Coronary artery (tissue), 2 donors: ENCODE measurements around the gene TET2.

ENCODE experiments used
- DNase-seq: peaks from one replicate; pipeline ENCODE4 v3.0.0-alpha.2; 2017; ENCODE audit warnings: low spot score
- H3K27ac ChIP-seq, 2 donors: fragments of 200-600 bp; sonication (generic); one replicate each; pipeline ENCODE4 v1.5.1; 2016 to 2019
- H3K4me3 ChIP-seq: fragments of 200-600 bp; sonication (generic); 2 replicates; pipeline ENCODE4 v1.5.1; 2016; ENCODE audit warnings: mild to moderate bottlenecking, moderate library complexity
- TF ChIP-seq, protein P1 (sequence below): fragments of 200-600 bp; sonication (generic); IDR thresholded peaks from one replicate; pipeline ENCODE4 v1.5.1; 2019; ENCODE audit warnings: antibody characterized with exemption

TET2 gene

DNA sequence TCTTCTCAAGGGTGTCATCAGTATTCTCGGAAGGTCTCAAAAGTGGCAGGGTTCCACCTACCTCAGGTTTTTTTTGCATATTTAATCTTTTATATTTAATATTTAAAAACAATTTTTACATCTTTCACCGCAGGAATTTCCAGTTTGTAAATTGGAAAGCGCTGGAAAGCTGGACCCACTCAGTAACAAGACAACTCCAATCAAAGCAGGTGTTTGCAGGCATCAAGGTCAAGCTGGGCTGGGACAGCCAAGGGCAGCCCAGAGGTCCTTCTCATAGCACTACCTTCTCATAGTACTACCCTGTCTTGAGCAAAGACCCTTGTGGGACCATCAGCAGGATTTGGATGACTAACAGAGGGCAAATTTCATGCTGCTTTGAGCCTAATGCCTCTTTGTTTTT is 160.1 kb downstream of the TET2 start:
- TF ChIP-seq, protein P1, sequence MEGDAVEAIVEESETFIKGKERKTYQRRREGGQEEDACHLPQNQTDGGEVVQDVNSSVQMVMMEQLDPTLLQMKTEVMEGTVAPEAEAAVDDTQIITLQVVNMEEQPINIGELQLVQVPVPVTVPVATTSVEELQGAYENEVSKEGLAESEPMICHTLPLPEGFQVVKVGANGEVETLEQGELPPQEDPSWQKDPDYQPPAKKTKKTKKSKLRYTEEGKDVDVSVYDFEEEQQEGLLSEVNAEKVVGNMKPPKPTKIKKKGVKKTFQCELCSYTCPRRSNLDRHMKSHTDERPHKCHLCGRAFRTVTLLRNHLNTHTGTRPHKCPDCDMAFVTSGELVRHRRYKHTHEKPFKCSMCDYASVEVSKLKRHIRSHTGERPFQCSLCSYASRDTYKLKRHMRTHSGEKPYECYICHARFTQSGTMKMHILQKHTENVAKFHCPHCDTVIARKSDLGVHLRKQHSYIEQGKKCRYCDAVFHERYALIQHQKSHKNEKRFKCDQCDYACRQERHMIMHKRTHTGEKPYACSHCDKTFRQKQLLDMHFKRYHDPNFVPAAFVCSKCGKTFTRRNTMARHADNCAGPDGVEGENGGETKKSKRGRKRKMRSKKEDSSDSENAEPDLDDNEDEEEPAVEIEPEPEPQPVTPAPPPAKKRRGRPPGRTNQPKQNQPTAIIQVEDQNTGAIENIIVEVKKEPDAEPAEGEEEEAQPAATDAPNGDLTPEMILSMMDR, result no peak
- no peak for DNase-seq
- H3K27ac ChIP-seq, result no peak overlapping the region
- H3K4me3 ChIP-seq, result no peak overlapping the region

DNA sequence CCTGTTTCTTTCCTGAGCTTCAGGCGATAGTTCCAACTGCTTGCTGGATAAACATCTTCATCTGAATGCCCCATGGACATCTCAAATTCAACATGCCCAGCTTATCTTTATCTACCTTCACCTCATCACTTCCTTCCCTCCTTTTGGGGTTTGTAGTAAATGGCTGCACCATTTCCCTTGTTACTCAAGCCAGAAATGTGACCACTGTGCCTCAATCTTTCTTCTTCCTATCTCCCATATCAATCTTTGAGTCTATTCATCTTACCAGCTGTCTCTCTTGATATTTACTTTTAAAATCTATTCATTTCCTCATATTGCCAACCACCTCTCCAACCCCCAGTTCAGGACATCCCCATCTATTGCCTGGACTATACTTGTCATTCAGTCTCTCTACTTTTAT is 171.8 kb downstream of the TET2 start:
- Histone ChIP-seq H3K4me3 (no peak overlapping the region), H3K27ac (no peak overlapping the region)
- no peak for DNase-seq
- TF ChIP-seq, protein P1, result no peak

DNA sequence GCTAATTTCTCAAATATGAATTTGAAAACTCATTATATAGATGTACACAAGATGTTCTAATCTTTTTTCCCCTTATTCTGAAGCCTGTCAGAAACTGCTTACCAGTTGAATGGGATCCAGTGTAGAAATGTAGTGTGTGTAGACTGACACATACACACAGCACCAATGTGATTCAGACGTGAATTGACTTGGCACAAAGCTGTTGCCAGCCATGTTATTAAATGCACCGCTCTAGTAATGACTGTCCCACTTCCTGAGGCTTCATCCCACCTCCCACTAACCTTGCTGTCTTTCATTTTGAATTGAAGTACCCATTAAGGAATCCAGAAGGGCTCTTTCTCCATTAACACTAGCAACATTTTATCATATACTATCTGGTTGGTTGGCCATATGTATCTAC is 180.5 kb downstream of the TET2 start:
- H3K27ac ChIP-seq, result no peak overlapping the region
- TF ChIP-seq, protein P1, result no peak
- no peak for DNase-seq
- no peak overlapping the region for H3K4me3 ChIP-seq

- TF ChIP-seq, protein P1, result no peak
- Histone ChIP-seq H3K27ac (no peak overlapping the region), H3K4me3 (no peak overlapping the region)
- DNase-seq, result no peak
Observed at GRCh38 chr4:105327956-105328355, 181.3 kb downstream of the TET2 start.

DNA sequence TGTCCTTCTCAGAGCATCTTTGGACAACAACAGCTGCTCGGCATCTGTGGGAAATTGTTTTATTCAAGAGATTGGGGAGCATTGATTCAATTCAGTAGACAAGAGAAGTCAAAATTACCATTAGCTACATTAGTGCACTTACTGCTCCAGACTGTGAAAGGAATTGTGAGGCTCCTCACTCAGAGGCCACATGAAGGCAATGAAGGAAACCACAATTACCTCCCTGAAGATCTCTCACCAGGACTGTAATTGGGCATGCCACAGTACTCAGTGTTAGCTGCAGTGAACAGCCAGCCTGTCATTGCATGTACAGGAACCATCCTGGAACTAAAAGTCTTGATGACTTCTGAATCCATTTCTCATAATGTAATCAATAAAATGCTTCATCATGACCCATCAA is 182.4 kb downstream of the TET2 start:
- TF ChIP-seq, protein P1, result no peak
- no peak overlapping the region for H3K4me3 ChIP-seq
- H3K27ac ChIP-seq, result no peak overlapping the region
- DNase-seq, result no peak
